Fibroblast of peridontal ligament (primary cell): ENCODE measurements around the gene FA2H.
A peak's percentile ranks its signal among the peaks of the same experiment; 100 is the strongest.
"Not testable (repeated sequence)": the region's sequence is repeated elsewhere in the genome, so short reads cannot be mapped to it uniquely, and the experiment has no call there.

ENCODE experiments used
- DNase-seq: peaks from one replicate; pipeline ENCODE4 v3.0.0-alpha.2; 2010; ENCODE audit errors: extremely low read depth

Gene FA2H

DNA sequence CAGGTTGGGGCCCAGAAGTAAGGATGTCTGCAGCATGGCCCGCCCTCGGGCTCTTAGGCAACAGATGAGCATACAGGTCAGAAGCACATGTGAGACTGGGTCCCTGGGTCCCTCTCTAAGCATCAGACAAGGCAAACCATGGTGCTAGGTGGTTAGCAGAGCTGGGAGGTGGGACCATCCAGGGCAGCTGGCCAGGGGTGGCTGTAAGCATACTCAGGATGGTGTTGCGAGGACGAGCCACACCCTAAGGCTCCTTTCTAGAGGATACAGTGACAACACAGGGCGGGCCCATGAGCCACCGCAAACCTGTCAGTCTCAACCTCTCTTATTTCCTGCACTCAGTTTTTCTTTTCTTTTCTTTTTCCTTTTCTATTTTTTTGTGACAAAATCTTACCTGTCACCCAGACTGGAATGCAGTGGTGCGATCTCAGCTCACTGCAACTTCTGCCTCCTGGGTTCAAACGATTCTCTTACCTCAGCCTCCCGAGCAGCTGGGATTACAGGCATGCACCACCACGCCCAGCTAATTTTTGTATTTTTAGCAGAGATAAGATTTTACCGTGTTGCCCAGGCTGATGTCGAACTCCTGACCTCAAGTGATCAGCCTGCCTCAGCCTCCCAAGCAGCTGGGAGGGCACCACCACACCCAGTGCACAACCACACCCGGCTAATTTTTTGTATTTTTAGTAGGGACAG is 3.6 kb downstream of the FA2H start:
- no peak for DNase-seq

- no peak for DNase-seq
Measured at GRCh38 chr16:74769586-74770190, 4.9 kb downstream of the FA2H start.

GRCh38 chr16:74768239-74768638 is 6.4 kb downstream of the FA2H start:
- DNase-seq, result no peak

DNA sequence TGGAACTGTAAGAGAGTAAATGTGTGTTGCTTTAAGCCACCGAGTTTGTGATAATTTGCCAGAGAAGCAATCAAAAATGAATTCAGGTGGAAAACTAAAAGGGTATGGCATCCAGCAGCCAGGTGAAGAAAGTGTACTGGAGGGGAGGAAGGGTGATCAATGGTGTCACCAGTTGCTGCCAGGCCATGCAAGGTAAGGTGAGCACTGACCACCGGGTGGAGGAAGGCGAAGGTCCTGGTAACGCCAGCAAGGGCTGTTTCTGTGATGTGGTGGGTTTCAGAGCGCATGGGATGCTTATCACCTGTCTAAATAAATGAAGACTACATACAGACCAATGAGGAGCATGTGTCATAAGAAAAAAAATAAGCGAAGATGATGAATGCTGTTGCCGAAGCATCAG is 6.9 kb downstream of the FA2H start:
- DNase-seq, result no peak

DNA sequence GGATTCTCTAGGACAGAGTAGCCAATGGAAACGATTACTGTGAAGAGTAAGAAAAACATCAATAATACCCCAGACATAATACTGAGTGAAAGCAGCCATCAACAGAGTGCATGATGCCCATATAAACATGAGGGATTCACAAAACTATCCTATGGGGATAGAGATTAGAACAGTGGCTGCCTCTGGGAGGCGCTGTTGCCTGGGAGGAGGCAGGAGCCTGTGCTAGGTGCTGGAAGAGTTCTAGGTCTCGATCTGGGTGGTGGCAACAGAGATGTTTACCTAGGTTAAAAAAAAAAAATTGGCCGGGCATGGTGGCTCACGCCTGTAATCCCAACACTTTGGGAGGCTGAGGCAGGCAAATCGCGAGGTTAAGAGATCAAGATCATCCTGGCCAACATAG is 7.9 kb downstream of the FA2H start:
- DNase-seq, result no peak

GRCh38 chr16:74764184-74764583 is 10.4 kb downstream of the FA2H start:
- DNase-seq, result not testable (repeated sequence)

GRCh38 chr16:74761665-74762064 is 13.0 kb downstream of the FA2H start:
- DNase-seq, result no peak

- DNase-seq, result peak; percentile 31
Measured at GRCh38 chr16:74760007-74760767, 14.4 kb downstream of the FA2H start.

- DNase-seq, result no peak
Measured at GRCh38 chr16:74759564-74759963, 15.1 kb downstream of the FA2H start.

DNA sequence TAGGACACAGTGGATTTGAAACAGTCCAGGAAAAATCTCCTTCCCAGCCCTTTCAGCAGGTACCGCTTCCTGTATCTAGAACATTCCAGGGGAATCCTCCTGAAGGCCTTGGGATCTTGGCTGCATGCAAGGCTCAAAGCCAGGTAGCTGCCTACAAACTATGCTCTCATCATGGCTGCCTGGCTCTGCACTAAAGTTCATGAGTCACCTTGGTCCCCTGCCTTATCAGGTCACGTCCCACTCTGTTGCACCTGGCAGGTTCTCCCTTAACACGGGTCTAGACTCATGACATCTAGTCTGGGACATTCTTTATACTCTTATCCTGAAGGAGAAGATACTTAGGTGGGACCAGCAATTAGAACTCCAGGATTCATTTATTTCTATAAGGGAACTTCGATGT is 15.8 kb downstream of the FA2H start:
- no peak for DNase-seq

GRCh38 chr16:74757349-74757748 is 17.3 kb downstream of the FA2H start:
- no peak for DNase-seq

DNA sequence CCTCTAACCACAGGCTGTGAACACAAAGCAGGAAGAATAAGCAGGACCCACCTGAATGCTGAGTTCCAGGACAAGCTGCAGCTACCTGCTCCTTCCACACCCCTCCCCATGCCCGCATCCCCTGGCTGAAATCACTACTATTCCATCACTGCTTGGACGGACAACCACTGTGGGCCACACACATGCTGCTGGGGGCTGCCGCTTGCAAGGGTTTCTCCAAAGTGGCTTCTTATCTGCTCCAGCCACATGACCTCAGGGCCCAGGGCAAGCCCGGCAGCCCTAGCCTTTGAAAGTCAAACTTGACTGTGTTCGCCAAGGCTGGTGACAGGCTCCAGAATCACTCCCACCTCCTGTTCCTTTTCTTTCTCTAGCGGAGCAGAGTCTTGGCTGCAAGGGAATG is 18.4 kb downstream of the FA2H start:
- DNase-seq, result no peak

GRCh38 chr16:74753180-74753579 is 21.4 kb downstream of the FA2H start:
- no peak for DNase-seq

DNA sequence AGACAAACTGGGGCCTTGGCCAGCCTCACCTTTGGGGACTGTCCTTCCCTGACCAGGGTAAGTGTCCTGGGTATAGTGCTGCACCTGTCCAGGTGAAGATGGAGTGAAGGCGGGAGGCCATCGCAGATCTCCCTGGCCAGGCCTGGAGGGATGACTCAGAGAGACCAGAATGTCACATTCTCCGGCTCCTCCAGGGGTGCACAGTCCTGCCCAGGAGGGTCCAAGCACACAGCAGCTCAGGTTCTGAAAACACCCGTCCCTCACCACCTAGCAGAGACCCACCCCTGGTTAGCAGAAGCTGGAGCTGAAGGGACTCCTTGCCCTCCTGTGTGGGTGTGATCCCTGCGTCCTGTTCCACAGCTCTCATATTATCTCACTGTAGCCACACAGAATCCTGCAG is 21.9 kb downstream of the FA2H start:
- DNase-seq, result no peak

DNA sequence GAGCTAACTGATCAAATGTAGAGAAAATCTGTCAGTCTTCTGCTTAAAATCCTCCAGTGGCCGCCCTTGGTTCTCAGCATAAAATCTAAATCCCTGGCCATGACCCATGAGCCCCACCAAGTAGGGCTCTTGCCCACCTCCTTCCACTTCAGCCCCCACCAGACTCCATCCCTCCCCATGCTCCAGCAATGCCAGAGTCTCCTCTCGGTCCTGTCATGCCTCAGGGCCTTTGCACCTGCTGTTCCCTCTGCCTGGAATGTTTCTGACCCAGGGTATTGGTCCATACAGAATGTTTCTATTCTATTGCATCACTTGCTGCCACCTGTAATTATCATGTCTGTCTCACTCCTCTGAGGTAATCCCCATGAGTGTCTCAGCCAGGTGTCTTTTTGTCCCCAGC is 22.4 kb downstream of the FA2H start:
- DNase-seq, result no peak

DNA sequence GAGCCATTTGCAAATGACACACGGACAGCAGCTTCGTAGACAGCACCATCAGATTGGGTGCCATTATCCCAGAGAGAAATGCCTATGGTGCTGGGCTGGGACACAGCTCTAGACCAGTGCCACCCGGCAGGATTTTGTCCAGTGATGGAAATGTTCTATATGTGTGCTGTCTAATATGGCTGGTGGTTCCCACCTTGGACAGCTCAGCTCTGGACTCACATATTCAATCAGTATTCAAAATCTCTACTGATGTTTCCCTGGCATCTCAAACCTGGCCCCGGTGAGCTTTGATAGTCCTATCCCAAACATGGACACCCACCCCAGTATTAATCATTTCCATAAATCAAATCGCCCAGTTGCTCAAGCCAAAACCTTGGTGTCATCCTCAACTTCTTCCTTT is 23.0 kb downstream of the FA2H start:
- no peak for DNase-seq

GRCh38 chr16:74749291-74750055 is 25.1 kb downstream of the FA2H start:
- peak; percentile 22 for DNase-seq

- no peak for DNase-seq
Measured at GRCh38 chr16:74748616-74749026, 26.0 kb downstream of the FA2H start.

GRCh38 chr16:74747716-74748615 is 26.7 kb downstream of the FA2H start:
- no peak for DNase-seq

GRCh38 chr16:74745926-74746325 is 28.7 kb downstream of the FA2H start:
- no peak for DNase-seq

GRCh38 chr16:74745109-74745615 is 29.5 kb downstream of the FA2H start:
- DNase-seq, result no peak
